ENCODE results near the gene FMO2.

The FMO2 gene

GRCh38 chr1:171141688-171142415, 43.2 kb upstream of the FMO2 start:
- DNase-seq (ENCODE audit: low read depth): peak; percentile 99
- H3K4me3 ChIP-seq (ENCODE audit: control insufficient read depth, low read depth, low read length): no peak overlapping the region

DNA sequence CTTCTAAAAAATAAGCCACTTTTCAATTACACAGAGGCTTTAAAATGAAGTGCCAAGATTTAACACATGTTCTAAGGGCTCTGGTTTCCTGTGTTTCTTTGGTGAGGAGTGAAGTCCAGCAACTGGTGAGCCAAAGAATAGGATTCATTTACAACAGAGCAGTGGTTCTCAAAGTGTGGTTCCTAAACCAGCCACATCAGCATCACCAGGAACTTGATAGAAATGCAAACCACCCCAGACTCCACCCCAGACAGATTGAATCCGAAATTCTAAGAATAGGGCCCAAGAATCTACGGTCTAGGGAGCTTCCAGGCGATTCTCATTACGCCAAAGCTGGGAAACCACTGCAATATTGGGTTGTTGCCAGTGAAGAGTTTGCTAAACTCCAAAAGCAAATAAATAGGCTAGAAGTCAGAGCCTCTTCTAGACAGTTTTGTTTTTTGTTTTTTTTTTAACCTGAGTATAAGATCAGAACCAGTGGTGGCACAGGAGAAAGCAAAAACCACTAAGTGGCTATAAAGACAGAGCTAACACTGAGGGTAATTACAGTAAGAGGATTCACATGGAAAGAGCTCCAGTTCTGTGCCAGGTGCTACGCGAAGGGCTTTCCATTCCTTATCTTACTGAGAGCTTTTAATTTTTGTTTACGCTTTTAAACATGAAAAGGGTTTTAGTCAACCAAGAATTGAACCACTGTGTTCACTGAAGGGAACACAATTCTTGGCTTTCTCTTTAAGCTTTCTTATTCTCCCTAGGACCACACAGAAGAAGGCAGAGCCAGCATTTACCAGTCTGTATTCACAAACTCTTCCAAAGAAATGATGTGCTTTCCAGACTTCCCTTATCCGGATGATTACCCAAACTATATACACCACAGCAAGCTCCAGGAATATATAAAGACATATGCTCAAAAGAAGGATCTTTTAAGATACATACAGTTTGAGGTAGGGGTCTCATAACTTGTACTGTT, 42.4 kb upstream of the FMO2 start:
- no peak for TF ChIP-seq CTCF (conservative IDR thresholded peaks at IDR 0.05; ENCODE audit: control insufficient read depth, insufficient read depth, low read depth, low read length)
- H3K4me3 ChIP-seq (ENCODE audit: control insufficient read depth, low read depth, low read length): no peak overlapping the region
- DNase-seq (ENCODE audit: low read depth): peak; percentile 96

More at GRCh38 chr1:171141688-171142415, 43.2 kb upstream of the FMO2 start:
- peak; percentile 48 for TF ChIP-seq CTCF (conservative IDR thresholded peaks at IDR 0.05; ENCODE audit: control insufficient read depth, insufficient read depth, low read depth, low read length)

GRCh38 chr1:171150156-171150555, 34.9 kb upstream of the FMO2 start:
- DNase-seq (ENCODE audit: low read depth): no peak
- H3K4me3 ChIP-seq (ENCODE audit: control insufficient read depth, low read depth, low read length): no peak overlapping the region
- no peak for TF ChIP-seq CTCF (conservative IDR thresholded peaks at IDR 0.05; ENCODE audit: control insufficient read depth, insufficient read depth, low read depth, low read length)

GRCh38 chr1:171152549-171152948, 32.6 kb upstream of the FMO2 start:
- DNase-seq (ENCODE audit: low read depth): no peak
- TF ChIP-seq CTCF (conservative IDR thresholded peaks at IDR 0.05; ENCODE audit: control insufficient read depth, insufficient read depth, low read depth, low read length): no peak
- no peak overlapping the region for H3K4me3 ChIP-seq (ENCODE audit: control insufficient read depth, low read depth, low read length)

- no peak overlapping the region for H3K4me3 ChIP-seq (ENCODE audit: control insufficient read depth, low read depth, low read length)
- no peak for TF ChIP-seq CTCF (conservative IDR thresholded peaks at IDR 0.05; ENCODE audit: control insufficient read depth, insufficient read depth, low read depth, low read length)
- DNase-seq (ENCODE audit: low read depth): no peak
These were observed 29.6 kb upstream of the FMO2 start for GRCh38 chr1:171155484-171155883.

DNA sequence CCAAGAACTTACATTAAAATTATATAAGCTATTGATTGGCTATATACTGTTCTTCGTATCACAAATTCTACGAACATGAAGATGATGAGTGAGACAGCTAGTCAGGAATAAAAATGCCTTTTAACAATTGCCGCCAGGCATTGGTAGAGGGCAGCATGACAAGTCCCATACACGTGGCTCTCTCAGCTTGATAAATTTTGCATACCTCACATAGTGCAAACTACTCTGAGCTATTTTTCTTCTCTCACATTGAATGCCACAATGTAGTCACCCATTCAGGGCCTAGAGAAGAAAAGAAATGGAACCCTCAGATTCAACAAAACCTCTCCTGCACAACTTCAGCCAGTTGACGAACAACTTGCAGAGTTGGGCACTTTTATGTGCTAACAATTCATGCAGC, 27.0 kb upstream of the FMO2 start:
- no peak for DNase-seq (ENCODE audit: low read depth)
- TF ChIP-seq CTCF (conservative IDR thresholded peaks at IDR 0.05; ENCODE audit: control insufficient read depth, insufficient read depth, low read depth, low read length): no peak
- H3K4me3 ChIP-seq (ENCODE audit: control insufficient read depth, low read depth, low read length): no peak overlapping the region
